ENCODE measurements around the gene SETD4.

SETD4 gene

DNA sequence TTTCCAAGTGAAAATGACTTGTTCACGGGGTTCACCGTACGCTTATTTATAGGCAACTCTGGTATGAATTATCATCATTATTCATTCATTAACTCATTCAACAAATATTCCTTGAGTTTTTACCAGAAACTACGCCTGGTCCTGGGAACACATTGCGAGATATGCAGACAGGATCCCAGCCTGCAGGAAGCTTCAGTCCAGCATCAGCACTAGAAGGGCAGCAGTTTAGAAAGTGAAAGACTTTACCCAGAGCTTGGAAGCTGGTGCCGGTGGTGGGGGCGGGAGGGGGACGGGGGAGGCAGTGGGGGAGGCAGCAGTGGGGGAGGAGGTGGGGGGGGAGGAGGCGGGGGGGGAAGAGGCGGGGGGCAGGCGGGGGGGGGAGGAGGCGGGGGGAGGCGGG lies 55.9 kb downstream of the SETD4 start:
- no peak for DNase-seq

DNA sequence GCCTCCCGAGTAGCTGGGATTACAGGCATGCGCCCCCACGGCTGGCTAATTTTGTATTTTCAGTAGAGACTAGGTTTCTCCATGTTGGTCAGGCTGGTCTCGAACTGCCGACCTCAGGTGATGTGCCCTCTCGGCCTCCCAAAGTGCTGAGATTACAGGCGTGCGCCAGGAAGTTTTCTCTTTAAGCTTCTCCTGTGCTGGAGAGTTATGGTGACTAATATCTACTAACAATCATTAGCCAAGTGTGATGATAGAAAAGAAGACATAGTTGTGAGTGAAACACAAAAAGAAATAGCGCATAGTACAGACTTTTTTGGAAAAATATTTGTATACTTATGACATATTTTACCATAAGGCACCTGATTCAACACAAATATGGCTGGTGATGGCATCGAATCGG lies 56.5 kb downstream of the SETD4 start:
- DNase-seq, result no peak

DNA sequence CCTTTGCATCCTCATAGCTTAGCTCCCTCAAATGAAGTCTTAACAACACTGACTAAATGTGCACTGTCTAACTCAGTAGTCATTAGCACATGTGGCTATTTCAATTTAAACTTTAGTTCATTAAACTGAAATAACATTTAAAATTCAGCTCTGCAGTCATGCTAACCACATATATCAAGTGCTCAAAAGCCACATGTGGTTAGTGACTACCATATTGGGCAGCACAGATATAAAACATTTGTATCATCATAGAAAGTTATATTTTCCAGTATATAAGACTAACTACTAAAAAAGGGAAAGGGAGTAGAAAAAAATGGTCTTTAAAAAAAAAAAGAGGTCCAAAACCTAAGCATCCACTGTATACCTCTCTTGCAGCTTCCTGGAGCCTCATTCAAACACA lies 64.1 kb downstream of the SETD4 start:
- DNase-seq, result no peak

DNA sequence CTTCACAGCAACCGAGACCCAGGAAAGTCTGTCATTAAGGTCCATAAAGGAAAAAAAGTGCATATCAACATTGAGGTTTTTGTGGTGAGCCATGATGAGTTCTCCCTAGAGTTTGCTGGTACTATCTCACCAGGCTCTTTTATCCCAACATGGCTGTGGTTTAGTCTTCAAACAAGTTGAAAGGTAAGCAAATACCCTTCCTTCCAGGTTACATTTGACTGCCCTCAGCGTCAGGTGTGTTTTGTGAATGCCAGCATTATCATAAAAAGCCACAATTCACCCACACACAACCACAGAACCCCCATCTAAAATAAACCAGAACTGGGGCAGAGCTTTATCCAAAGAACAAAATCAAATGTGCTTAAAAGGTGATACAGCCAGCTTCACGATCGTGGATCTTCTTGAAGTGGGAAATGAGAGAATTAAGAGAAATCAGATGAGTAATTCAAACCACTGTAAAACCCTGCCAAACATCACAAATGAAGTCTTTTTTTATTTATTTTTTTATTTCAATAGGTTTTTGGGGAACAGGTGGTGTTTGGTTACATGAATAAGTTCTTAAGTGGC lies 64.7 kb downstream of the SETD4 start:
- no peak for DNase-seq

DNA sequence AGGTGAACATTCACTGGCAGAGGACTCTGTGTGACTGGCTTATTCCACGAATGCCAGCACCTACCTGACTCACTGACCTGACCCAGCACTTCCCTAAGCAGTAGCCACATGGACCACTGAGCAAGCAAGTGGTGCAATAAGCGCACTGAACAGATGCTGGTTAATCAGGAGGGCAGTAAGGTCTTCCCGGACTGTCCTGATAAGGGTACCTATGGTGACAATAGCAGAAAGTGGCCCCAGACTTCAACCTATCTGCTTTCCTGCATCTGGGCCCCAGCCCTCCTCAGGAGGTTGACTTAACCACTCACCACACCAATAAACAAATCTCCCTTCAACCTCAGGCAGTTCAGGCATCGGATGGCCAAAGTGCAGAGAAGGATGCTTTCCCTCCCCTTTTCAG lies 65.7 kb downstream of the SETD4 start:
- no peak for DNase-seq

DNA sequence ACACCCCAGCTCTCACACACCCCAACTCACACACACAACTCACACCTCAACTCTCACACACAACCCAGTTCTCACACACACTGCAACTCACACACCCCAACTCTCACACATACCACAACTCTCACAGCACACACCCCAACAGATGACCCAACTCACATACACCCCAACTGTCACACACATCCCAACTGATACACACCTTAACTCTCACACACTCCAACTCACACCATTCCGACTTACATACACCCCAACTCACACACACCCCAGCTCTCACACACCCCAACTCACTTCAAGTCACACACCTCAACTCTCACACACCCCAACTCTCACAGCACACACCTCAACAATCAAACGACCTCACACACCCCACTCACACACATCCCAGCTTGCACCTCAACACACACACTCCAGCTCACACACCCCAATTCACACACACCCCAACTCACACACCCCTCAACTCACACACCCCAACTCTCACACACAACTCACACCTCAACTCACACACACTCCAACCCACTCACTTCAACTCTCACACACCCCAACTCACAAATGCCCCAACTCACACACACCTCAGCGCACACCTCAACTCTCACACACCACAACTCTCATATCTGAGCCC lies 66.3 kb downstream of the SETD4 start:
- DNase-seq, result no peak

DNA sequence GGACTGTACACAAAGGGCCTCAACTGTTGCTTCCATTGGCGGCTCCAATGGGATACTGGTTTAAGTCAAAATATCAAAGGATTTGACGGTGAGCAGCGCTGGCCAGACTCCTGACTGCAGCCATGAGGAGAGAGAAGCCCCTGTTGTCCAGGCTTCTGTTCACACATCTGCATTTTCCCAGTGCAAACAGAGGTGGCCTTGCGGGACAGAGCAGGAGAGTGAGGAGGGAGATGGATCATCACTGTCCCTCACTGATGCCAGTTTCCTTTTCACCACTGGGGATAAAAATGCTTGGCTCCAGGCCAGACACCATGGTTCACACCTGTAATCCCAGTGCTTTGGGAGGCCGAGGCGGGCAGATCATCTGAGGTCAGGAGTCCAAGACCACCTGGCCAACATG lies 69.2 kb downstream of the SETD4 start:
- no peak for DNase-seq

DNA sequence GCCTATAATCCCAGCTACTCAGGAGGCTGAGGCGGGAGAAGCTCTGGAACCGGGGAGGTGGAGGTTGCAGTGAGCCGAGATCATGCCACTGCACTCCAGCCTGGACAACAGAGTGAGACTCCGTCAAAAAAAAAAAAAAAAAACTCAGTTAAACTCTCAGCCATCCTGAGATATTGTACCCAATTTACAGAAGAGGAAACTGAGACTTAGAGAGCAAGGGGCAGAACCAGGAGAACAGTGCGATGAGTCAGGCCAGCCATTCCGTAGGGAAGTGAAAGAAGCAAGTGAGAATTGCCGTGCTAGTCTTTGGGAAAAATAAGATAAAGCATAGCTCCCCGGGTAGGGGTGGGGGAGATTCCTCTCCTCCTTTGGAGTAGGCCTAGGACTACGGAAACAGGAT lies 69.7 kb downstream of the SETD4 start:
- no peak for DNase-seq

DNA sequence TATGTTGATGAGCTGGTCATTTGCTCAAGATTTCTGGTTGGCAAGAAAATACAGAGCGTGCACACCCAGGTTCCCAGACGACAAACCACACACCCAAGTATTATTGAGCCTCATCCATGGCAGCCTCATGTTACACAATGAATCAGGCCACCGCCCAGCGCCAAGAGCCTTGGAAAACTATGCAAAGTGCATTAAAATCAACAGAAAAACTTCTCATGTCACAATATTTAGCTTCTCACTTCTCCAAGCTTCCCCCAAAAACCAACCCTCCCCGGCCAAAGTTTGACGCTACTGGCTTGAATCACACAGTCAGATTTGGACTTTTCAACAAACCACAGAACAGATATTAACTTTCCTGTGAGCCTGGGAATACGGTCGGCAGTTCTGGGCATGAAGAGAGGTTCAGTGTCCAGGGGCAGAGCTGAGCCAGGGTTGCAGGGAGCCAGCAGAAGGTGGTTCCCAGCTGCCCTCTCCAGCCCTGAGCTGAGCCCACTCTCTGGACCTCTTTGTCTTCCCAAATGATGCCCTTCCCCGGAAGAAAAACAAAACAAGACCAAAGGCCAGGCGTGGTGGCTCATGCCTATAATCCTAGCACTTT lies 71.1 kb downstream of the SETD4 start:
- DNase-seq, result no peak

DNA sequence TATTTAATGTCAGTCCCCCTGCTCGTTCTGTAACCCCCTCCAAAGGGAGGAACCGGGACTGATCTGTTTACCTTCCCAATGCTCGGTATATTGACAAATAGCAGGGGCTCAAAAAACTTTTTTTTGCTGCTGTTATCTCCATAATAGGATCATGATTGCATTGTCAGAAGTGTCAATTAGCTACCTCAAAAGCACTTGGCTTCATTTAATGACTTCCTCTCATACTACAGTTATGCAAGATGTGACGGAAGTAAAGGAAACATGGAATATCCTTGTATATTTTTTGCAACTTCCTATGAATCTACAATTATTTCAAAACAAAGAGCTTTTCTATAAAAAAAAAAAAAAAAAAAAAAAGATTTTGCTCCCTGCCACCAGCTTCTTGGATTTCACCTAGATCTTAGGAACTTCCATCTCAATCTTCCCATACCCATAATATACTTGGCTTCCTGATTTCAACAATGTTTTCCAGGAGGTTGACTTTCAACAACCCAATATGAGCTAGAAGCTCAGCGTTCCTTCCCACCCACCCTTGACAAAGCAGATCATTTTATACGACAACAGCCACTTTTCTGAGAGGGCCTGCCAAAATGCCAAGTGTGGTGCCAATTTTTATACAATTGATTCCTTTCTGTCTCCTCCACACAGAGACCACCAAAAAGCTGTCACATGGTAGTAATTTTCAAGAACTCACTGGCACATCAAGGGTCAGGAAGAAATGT lies 71.7 kb downstream of the SETD4 start:
- DNase-seq, result no peak

DNA sequence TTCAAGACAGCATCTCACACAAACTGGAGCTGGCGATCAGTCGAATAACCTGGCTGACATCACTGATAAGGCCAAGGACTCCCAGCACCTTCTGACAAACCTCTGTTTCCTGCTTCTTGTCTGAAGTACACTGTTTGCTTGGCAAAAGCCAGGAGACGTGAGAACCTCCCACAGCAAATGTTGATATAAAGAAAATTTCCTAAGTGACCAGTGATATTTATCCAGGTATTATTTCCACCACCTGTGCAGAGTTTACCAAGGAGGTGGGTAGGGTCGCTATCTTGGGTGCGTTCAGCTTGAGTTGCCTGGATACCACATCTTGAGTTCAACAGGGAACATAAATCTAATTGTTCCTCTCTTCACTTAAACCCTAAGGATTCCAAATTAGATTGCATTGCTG lies 72.9 kb downstream of the SETD4 start:
- no peak for DNase-seq

DNA sequence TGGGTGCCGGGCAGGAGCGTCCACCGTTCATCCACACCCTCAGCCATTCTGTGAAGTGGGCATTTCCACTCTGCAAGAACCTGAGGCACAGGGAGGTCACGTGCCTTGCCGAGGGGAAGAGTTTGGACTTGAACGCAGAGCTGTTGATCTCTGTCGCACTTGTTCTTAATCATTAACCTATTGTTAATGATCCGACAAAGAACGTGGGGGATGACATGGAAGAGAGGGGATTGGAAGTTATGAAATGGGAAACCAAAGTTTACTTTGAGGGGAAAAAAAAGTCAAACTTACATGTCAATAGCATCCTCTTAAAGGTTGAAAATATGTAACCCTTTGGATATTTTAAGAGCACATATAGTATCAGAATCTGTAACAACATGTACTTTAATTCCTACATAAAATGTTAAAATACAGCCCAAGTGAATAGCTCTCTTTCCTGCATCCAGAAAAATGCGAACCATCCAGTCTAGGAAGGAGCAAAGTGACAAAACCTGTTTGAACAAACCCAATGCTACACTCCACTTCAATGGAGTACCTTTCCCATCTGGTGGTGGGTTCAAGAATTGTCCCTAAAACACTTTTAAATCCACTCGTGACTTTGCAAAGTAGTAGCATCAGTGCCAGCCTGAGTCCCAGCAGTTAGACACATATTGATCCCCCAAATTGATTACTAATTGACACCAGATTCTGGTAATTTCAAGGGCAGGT lies 75.5 kb downstream of the SETD4 start:
- no peak for DNase-seq
